Peyer's patch (tissue), 4 donors: ENCODE data around the gene CSTB.

Source experiments
- POLR2A ChIP-seq, 2 donors: fragments of 450-650 bp; IDR thresholded peaks; one replicate each; pipeline ENCODE4 v1.5.1; 2017; ENCODE audit warnings: antibody characterized with exemption in 2 of 2, mild to moderate bottlenecking in 2 of 2, moderate library complexity in 2 of 2
- TF ChIP-seq, protein P1 (sequence below), 6 experiments: fragments of 450-650 bp in 4 of 6; fragments of 200-600 bp in 2 of 6; sonication (generic) in 1 of 6; IDR thresholded peaks; one replicate each; pipeline ENCODE4 v1.5.1; 2017 to 2019; ENCODE audit warnings: antibody characterized with exemption in 6 of 6, mild to moderate bottlenecking in 3 of 6, moderate library complexity in 1 of 6

- no peak for TF ChIP-seq POLR2A (IDR thresholded peaks at IDR 0.05)
- TF ChIP-seq, protein P1, sequence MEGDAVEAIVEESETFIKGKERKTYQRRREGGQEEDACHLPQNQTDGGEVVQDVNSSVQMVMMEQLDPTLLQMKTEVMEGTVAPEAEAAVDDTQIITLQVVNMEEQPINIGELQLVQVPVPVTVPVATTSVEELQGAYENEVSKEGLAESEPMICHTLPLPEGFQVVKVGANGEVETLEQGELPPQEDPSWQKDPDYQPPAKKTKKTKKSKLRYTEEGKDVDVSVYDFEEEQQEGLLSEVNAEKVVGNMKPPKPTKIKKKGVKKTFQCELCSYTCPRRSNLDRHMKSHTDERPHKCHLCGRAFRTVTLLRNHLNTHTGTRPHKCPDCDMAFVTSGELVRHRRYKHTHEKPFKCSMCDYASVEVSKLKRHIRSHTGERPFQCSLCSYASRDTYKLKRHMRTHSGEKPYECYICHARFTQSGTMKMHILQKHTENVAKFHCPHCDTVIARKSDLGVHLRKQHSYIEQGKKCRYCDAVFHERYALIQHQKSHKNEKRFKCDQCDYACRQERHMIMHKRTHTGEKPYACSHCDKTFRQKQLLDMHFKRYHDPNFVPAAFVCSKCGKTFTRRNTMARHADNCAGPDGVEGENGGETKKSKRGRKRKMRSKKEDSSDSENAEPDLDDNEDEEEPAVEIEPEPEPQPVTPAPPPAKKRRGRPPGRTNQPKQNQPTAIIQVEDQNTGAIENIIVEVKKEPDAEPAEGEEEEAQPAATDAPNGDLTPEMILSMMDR (IDR thresholded peaks at IDR 0.05) = no peak
Measured at GRCh38 chr21:43808367-43808766, 32.3 kb upstream of the CSTB start.
